WERI-Rb-1 (cell line): ENCODE data around the gene VRK1.
A peak's percentile ranks its signal among the peaks of the same experiment; 100 is the strongest.

Experiments
- DNase-seq: peaks from one replicate; pipeline ENCODE4 v3.0.0-alpha.2; 2020
- H3K27ac ChIP-seq: fragments of 250-450 bp; sonication (Bioruptor Pico); 2 replicates; pipeline ENCODE4 v1.5.1; 2020; ENCODE audit warnings: mild to moderate bottlenecking, moderate library complexity
- H3K27me3 ChIP-seq: fragments of 250-450 bp; sonication (Bioruptor Pico); 2 replicates; pipeline ENCODE4 v1.5.1; 2021; ENCODE audit warnings: mild to moderate bottlenecking, low read depth, moderate library complexity; ENCODE audit not compliant: insufficient read depth, severe bottlenecking
- H3K36me3 ChIP-seq: fragments of 250-450 bp; sonication (Bioruptor Pico); 2 replicates; pipeline ENCODE4 v1.5.1; 2020; ENCODE audit warnings: mild to moderate bottlenecking, moderate library complexity
- H3K4me3 ChIP-seq: 2 replicates; pipeline ENCODE4 v1.5.1; 2011; ENCODE audit warnings: low read depth, mild to moderate bottlenecking, control low read depth, low read length
- H3K9me3 ChIP-seq: fragments of 250-450 bp; sonication (Bioruptor Pico); 2 replicates; pipeline ENCODE4 v1.5.1; 2021; ENCODE audit warnings: mild to moderate bottlenecking, moderate library complexity; ENCODE audit not compliant: severe bottlenecking
- CTCF ChIP-seq: IDR thresholded peaks from 2 replicates; pipeline ENCODE4 v1.5.1; 2011; ENCODE audit warnings: low read depth, mild to moderate bottlenecking, control low read depth, inconsistent platforms, low read length

VRK1 gene

GRCh38 chr14:96793547-96793946 is 3.6 kb upstream of the VRK1 start:
- Histone ChIP-seq H3K27me3 (no peaks in the 10 kb centered on the region), H3K36me3 (no peaks in the 10 kb centered on the region; the same call in 1 of the 2 replicates), H3K4me3 (no peak overlapping the region), H3K9me3 (no peaks in the 10 kb centered on the region), H3K27ac (no peak overlapping the region)
- no peak for TF ChIP-seq CTCF
- no peak for DNase-seq

GRCh38 chr14:96795109-96795828 is 1.9 kb upstream of the VRK1 start:
- Histone ChIP-seq H3K9me3 (no peaks in the 10 kb centered on the region), H3K27ac (no peak overlapping the region), H3K36me3 (no peaks in the 10 kb centered on the region; the same call in 1 of the 2 replicates), H3K27me3 (no peaks in the 10 kb centered on the region), H3K4me3 (no peak overlapping the region)
- TF ChIP-seq CTCF: no peak
- no peak for DNase-seq

GRCh38 chr14:96797582-96798349 is 584 bp downstream of the VRK1 start:
- no peak for TF ChIP-seq CTCF
- H3K27ac ChIP-seq: peak overlapping the region; percentile 94
- DNase-seq: peak; percentile 33
- no peaks in the 10 kb centered on the region; the same call in 1 of the 2 replicates for H3K36me3 ChIP-seq
- peak overlapping the region; percentile 97 for H3K4me3 ChIP-seq
- H3K9me3 ChIP-seq: no peaks in the 10 kb centered on the region
- H3K27me3 ChIP-seq: no peaks in the 10 kb centered on the region

GRCh38 chr14:96798956-96799355 is 1.8 kb downstream of the VRK1 start:
- H3K9me3 ChIP-seq: no peaks in the 10 kb centered on the region
- no peak overlapping the region; the same call in 1 of the 2 replicates for H3K27ac ChIP-seq
- H3K36me3 ChIP-seq: no peaks in the 10 kb centered on the region; the same call in 1 of the 2 replicates
- H3K4me3 ChIP-seq: peak overlapping the region; percentile 97; the same call in 1 of the 2 replicates
- TF ChIP-seq CTCF: no peak
- no peaks in the 10 kb centered on the region for H3K27me3 ChIP-seq
- DNase-seq: no peak

GRCh38 chr14:96799489-96800054 is 2.4 kb downstream of the VRK1 start:
- no peaks in the 10 kb centered on the region; the same call in 1 of the 2 replicates for H3K36me3 ChIP-seq
- TF ChIP-seq CTCF: no peak

More at GRCh38 chr14:96799489-96800054, 2.4 kb downstream of the VRK1 start:
- Histone ChIP-seq H3K27me3 (no peaks in the 10 kb centered on the region), H3K27ac (no peak overlapping the region), H3K4me3 (no peak overlapping the region), H3K9me3 (no peaks in the 10 kb centered on the region)
- DNase-seq: no peak
